Measurements from ENCODE around the gene PTPRN2.
"Not testable (repeated sequence)": the region's sequence is repeated elsewhere in the genome, so short reads cannot be mapped to it uniquely, and the experiment has no call there.

The PTPRN2 gene

DNA sequence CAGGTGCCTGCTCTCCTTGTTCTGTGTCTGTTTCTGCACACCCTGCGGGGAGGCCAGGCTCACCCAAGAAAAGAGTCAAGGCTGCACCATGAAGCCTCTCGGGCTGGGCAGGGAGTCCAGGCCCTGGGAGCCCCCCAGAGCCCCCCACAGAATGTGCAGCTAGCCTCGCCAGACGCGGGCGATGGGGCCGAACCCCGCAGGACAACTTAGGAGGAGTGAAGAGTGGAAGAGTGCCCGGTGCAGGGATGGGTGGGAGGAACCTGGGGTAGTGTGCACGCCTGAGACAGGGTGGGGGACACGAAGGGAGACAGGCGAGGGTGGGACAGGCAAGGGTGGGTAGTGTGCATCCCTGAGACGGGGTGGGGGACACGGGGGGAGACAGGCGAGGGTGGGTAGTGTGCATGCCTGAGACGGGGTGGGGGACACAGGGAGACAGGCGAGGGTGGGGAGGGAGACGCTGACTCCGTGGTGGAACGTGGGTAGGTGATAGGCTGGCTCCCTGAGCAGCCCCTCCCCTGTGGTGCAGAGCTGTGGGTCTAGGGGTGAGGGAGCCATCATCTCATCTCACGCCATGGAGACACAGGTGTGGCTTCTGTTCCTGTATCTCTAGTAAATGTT is 635.5 kb downstream of the PTPRN2 start:
- H3K4me3 ChIP-seq (ENCODE audit: low read depth, low read length), result no peak overlapping the region

DNA sequence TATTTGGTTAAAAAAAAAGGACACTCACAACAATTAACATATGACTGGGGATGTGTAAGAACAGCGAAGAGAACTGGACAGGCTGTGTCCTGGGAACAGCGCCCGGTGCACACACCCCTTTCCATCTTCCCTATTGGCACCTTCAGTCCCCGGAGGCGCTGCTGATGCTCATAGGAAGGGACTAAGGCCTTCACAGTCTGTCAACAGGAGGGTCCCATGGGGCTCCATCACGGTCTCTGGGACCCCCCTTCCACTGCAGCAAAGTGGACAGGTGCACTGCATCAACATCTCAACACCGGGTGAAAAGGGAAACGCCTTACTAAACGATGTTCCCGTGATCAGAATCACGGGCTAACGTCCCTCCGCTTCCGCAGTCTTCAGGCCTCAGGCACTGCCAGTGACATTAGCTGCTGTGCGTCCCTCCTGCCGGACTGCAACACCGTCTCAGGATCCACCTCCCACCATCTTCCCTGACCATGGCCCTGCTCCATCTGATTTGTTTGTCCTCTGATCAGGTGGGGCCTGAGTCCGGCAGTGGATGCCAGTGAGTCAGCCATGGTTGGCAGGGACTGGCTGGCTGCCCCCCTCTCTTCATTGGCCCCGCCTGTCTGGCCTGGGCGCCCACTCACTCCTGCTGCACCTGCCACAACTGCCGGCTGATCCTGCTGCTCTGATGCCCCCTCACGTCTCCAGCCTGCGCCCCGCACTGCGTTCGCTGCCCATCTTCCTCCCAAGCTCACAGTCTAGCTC is 636.1 kb downstream of the PTPRN2 start:
- H3K4me3 ChIP-seq (ENCODE audit: low read depth, low read length), result no peak overlapping the region

DNA sequence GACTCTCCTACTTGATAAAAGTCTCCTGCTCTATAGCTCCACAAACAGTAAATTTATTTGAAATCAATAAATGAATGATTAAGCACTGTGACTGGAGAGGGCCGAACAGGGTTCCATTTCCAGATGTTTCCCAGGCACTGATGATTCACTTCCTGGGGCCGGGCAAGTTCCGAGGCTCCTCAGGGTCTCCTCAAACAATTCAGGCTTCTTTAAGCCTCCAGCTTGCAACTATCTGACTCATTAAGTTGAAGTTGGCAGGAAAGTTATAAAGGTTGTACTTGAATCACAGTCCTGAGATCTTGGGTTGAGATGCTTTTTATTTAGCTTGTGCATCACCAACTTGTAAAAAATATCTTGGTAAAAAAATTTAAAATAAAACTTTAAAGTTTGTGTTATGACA is 637.9 kb downstream of the PTPRN2 start:
- H3K4me3 ChIP-seq (ENCODE audit: low read depth, low read length), result no peak overlapping the region

DNA sequence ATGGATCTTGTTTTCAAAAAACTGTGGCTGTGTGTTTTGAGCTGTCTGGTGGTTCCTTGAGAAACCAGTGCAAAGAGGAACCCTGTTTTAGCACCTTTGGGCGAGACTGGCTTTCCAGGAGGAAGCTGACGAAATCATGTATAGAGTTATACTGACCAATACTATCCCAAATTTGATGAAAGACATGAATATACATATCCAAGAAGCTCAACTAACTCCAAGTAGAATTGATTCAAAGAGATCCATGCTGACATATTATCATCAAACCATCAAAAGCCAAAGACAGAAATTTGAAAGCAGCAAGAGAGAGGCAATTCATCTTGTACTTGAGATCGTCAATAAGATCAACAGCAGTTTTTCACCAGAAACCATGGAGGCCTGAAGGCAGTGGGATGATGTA is 640.1 kb downstream of the PTPRN2 start:
- no peak overlapping the region for H3K4me3 ChIP-seq (ENCODE audit: low read depth, low read length)

DNA sequence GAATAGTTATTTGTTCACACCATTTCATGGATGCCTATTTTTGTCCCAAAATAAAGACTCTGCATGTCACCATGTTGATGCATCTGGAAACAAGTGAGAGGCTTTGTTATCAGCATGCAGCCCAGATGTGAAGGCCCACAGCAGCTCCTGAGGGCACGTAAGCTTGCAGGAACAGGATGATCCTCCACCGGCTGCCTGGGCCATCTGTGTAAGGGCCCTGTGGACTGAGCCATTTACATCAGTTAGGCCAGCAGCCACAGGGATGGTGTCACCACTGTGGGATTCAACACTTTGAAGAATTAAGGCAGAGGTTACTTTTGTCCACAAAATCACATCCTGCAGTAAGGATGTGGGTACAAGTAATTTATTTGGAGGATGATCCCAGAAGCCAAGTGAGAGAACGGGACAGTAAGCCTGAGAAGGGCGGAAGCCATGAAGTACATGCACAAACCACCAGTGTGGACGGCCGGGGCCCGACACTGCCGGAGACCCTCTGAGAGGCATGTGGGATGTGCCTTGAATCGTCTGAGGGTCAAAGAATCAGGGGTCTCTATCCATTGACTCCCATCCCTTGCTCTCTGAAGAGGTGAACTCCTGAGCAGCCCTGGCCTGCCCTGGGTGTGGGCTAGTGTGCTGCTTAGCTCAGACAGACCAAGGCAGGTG is 641.1 kb downstream of the PTPRN2 start:
- no peak overlapping the region for H3K4me3 ChIP-seq (ENCODE audit: low read depth, low read length)

DNA sequence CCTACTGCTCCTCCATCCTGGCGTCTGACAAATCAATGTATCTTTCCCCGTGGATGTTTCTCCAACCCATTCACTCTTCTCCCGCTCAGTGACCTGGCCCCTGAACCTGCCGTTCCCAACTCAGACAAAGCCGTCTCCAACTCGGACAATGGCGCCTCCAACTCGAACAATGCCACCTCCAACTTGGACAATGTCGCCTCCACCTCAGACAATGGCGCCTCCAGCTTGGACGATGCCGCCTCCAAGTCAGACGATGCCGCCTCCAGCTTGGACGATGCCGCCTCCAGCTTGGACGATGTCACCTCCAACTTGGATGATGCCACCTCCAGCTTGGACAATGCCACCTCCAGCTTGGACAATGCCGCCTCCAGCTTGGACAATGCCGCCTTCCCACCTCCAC is 642.2 kb downstream of the PTPRN2 start:
- H3K4me3 ChIP-seq (ENCODE audit: low read depth, low read length), result no peak overlapping the region

DNA sequence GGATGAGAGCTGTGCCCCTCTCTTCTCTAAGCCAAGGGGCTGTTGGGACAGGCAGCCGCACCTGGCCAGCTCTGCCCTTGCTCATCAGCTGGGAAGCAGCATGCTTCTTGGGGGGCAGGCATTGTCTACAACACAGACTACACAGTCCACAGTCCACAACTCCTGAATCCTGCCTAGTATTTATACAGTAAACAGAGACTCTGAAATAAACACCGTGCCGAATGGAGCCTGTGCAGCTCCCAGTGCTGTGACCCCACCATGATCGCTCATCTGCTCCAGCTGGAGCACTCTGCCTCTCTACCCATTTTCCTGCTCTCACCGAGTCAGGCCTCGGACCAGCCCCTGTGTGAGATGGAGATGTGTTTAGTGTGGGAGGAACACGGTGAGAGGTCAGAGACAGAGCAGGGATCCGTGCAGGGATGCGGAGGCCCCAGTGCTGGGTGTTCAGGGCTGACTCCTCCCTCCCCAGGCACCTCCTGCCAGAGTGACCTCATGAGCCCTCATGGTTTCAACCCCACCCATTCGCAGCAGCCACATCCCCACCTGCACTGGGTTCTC is 642.8 kb downstream of the PTPRN2 start:
- H3K4me3 ChIP-seq (ENCODE audit: low read depth, low read length), result no peak overlapping the region

DNA sequence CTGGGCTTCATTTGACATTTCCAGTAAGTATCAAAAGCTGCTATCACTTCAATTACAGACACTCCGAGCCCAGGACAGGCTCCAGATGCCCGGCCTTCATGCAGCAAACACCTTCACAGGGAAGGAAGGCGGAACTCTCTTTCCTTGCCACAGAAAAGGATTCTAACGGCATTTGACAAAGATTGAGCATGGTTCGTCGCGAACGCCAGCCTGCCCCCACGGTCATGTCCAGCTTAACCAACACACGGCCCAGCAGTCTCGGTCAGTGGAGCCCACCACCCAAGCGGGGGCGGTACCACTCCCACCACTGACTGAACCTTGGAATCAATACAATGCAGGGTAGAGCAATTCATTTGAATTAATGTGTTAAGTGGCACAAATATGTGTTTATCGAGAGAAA is 643.6 kb downstream of the PTPRN2 start:
- H3K4me3 ChIP-seq (ENCODE audit: low read depth, low read length), result no peak overlapping the region

DNA sequence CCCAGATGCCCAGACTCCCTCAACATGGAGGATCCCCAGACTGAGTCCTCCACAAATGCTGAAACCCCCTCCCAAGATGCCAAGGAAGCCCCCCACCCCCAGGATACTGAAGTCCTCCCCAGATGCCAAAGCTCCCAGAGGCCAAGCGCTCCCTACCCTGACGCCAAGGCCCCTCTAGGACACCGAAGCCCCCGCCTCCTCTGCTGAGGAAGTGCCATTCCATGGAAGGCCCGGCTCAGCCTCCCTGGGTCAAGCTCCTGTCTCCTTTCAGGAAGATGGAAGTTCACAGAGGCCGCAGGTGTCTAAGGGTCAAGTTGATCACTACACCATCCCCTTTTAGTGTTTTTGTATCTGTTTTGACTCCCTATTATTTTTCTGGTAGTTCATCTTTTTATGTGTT is 644.1 kb downstream of the PTPRN2 start:
- H3K4me3 ChIP-seq (ENCODE audit: low read depth, low read length), result no peak overlapping the region

DNA sequence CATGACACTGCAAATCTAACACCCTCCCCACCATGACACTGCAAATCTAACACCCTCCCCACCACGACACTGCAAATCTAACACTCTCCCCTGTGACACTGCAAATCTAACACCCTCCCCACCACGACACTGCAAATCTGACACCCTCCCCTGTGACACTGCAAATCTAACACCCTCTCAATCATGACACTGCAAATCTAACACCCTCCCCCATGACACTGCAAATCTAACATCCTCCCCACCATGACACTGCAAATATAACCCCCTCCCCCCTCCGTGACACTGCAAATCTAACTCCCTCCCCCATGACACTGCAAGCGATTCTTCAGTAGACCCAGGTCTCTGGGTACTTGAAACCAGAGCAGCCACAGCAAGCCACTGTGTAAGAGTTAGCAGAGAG is 646.4 kb downstream of the PTPRN2 start:
- no peak overlapping the region for H3K4me3 ChIP-seq (ENCODE audit: low read depth, low read length)

DNA sequence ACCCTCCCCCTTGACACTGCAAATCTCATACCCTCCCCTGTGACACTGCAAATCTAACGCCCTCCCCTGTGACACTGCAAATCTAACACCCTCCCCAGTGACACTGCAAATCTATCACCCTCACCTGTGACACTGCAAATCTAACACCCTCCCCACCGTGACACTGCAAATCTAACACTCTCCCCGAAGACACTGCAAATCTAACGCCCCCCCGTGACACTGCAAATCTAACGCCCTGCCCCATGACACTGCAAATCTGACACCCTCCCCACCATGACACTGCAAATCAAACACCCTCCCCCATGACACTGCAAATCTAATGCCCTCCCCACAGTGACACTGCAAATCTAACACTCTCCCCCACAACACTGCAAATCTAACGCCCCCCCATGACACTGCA is 647.1 kb downstream of the PTPRN2 start:
- no peak overlapping the region for H3K4me3 ChIP-seq (ENCODE audit: low read depth, low read length)

DNA sequence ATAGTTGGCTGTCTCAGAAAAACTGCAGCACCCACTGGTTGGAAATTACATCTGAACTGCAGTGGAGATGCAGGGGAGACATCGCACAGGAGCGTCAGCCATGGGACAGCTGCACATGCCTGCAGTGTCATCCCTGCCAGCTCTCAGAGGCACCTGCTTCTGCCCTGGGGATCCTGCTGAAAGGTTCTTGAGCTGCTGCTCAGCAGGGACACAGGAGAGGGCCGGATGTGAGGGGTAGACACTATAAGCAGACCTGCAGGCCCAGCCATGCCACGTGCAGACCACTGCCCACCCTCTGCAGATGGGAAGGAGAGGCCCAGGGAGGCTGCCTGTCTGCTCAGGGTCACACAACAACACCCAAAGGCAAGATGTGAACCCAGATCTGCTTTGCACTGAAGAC is 649.4 kb downstream of the PTPRN2 start:
- no peak overlapping the region for H3K4me3 ChIP-seq (ENCODE audit: low read depth, low read length)

DNA sequence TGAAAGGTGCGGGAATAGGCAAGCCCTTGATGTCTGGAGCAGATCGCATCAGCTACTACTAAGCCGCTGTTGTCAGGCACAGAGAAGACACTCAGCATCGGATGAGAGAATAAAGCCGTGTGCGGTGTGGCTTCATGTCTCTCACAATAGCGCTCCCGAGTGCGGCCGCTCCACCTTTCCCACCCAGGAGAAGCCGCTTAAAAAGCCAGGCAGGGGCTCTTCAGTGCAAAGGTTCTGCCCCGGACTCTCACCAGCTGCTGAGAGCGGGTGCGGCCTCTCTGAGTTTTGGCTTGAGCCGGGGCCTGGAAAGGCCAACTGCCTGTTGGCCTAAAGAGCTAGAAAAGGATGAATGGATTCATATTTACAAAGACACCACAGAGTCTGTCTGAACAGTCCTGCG is 650.2 kb downstream of the PTPRN2 start:
- no peak overlapping the region for H3K4me3 ChIP-seq (ENCODE audit: low read depth, low read length)

DNA sequence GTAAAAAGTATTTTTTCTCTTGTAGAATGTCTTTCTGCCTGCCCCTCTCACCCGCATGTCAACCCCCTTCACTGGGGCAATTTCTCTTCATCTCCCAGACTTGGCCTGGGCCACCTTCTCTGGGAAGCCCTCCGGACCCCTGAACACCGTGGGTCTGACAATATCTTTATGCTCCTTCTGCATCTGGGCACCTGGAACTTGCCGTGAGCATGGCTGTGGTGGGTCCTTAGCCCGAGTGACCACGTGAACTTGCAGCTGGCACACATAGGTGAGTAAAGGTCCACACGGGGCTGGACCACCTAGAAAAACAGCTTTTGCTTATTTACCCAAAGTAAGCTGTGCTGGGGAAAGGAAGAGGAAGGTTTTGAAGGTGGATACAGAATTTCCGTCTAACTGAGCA is 650.6 kb downstream of the PTPRN2 start:
- H3K4me3 ChIP-seq (ENCODE audit: low read depth, low read length), result no peak overlapping the region

DNA sequence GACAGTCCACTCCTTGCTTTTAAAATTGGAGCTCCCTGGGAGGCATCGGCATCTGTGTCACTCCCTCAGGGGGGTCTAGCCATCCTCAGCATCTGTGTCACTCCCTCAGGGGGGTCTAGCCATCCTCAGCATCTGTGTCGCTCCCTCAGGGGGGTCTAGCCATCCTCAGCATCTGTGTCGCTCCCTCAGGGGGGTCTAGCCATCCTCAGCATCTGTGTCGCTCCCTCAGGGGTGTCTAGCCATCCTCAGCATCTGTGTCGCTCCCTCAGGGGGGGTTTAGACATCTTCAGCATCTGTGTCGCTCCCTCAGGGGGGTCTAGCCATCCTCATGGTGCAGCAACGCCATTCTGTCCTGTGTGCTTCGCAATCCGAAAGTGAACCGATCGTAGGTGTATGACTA is 651.9 kb downstream of the PTPRN2 start:
- H3K4me3 ChIP-seq (ENCODE audit: low read depth, low read length), result not testable (repeated sequence)

DNA sequence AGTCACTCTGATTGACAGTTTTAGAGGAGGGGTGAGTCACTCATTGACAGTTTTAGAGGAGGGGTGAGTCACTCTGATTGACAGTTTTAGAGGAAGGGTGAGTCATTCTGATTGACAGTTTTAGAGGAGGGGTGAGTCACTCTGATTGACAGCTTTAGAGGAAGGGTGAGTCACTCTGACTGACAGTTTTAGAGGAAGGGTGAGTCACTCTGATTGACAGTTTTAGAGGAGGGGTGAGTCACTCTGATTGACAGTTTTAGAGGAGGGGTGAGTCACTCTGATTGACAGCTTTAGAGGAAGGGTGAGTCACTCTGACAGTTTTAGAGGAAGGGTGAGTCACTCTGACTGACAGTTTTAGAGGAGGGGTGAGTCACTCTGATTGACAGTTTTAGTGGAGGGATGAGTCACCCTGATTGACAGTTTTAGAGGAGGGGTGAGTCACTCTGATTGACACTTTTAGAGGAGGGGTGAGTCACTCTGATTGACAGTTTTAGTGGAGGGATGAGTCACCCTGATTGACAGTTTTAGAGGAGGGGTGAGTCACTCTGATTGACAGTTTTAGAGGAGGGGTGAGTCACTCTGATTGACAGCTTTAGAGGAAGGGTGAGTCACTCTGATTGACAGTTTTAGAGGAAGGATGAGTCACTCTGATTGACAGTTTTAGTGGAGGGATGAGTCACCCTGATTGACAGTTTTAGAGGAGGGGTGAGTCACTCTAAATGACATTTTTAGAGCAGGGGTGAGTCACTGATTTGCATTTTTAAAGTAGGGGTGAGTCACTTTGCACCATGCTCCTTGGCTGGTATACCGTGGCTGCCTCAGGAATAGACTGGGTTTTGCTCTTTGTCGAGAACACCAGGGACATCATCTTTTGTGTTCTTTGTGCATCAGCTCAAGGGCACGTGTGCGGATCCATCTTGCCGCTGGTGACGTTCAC is 654.1 kb downstream of the PTPRN2 start:
- not testable (repeated sequence) for H3K4me3 ChIP-seq (ENCODE audit: low read depth, low read length)

DNA sequence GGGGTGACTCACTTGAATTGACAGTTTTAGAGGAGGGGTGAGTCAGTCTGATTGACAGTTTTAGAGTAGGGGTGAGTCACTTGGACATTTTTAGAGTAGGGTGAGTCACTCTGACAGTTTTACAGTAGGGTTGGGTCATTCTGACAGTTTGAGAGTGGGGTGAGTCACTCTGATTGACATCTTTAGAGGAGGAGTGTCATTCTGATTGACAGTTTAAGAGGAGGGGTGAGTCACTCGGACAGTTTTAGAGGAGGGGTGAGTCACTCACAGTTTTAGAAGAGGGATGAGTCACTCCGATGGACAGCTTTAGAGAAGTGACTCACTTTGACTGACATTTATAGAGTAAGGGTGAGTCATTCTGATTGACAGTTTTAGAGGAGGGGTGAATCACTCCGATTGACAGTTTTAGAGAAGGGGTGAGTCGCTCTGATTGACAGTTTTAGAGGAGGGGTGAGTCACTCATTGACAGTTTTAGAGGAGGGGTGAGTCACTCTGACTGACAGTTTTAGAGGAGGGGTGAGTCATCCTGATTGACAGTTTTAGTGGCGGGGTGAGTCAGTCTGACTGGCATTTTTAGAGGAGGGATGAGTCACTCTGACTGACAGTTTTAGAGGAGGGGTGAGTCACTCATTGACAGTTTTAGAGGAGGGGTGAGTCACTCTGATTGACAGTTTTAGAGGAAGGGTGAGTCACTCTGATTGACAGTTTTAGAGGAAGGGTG is 655.0 kb downstream of the PTPRN2 start:
- H3K4me3 ChIP-seq (ENCODE audit: low read depth, low read length), result no peak overlapping the region

DNA sequence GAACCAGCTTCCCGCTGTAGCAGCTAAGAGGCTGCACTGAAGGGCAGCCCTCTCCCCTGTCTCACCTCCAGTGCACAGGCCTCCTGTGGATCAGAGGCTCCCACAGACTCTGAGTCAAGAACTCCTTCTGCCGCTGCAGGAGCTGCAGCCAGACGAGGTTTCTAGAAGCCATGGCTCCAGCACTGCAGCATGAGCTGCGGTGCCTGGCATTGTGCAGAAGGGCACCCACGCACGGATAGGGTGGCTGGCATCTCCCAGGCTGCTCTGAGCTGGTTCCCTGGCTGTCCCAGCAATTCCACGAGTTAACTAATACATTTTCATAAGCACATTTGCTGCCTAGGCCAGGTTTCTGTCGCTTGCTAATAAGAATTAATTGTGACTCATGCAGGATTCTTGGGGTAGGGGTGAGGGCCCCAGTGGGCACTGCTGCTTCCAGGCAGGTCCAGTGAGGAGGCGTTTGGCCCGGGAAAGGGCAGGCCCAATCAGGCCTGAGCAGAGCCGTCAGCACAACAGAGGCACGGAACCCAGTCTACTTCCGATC is 656.6 kb downstream of the PTPRN2 start:
- no peak overlapping the region for H3K4me3 ChIP-seq (ENCODE audit: low read depth, low read length)

DNA sequence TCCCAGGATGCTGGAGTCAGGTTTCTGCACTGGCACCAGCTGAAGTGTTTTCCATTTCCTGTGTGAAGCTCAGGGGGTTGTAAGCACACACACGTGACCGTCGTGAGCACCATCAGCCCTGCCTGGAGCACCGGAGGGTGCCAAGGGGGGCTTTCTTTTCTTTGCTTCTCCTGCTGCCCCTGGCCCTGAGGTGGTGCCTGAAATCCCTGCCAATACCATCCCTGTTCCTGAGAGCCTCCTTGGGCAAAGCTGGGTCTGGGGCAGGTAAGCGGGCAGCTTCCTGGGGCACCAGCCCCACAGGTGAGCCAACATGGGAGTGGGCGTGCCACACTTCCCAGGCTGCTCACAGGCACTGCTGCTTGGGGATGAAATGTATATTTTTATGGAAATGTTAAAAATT is 657.2 kb downstream of the PTPRN2 start:
- H3K4me3 ChIP-seq (ENCODE audit: low read depth, low read length), result no peak overlapping the region

DNA sequence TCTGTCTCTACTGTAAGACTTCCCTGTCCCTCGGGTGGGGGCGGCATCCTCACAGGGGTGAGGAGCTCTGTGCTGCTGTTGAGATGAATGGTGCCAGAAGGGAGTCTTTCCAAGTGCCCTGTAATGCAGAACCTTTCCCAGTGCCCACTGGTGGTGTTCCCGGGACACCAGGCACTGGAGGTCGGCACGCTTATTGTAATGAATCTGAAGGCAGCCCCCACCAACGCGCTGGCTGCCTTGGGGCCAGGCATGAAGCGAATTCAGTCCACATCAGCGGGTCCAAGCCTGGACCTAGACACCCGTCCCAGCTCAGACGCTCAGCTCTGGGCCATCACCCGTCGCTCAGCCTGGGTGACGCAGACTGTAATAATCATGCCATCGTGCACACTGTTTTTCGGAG is 658.0 kb downstream of the PTPRN2 start:
- no peak overlapping the region for H3K4me3 ChIP-seq (ENCODE audit: low read depth, low read length)

Data from iPS-11a (cell line).